HG03039 (cell line): Measurements from ENCODE around the gene CDKN1C.

Experiments used
- ATAC-seq: cut with Tn5 transposase; IDR thresholded peaks from one replicate; pipeline ENCODE4 v1.9.1; 2021; ENCODE audit warnings: mild to moderate bottlenecking, moderate library complexity; ENCODE audit not compliant: unreplicated experiment

The CDKN1C gene

GRCh38 chr11:2833716-2834502, 51.7 kb downstream of the CDKN1C start:
- no peak for ATAC-seq
